Measurements from ENCODE around the gene TEX30.

Gene TEX30

GRCh38 chr13:102742506-102742905 is 31.1 kb downstream of the TEX30 start:
- no peaks in the 10 kb centered on the region for H3K4me1 ChIP-seq (ENCODE audit: control insufficient read depth, low read depth, low read length)
- no peaks in the 10 kb centered on the region for H3K36me3 ChIP-seq (ENCODE audit: control insufficient read depth, low read depth, low read length)
- no peak overlapping the region for H3K27ac ChIP-seq (ENCODE audit: low read length)
- no peak overlapping the region for H3K9ac ChIP-seq (ENCODE audit: low read length)
- no peak overlapping the region for H3K4me3 ChIP-seq (ENCODE audit: low read length)
- H3K27me3 ChIP-seq (ENCODE audit: control insufficient read depth, insufficient read depth, low read length) = no peaks in the 10 kb centered on the region
- peaks cover 11% of the 10 kb centered on the region for H3K9me3 ChIP-seq (ENCODE audit: control insufficient read depth, low read depth, low read length)

GRCh38 chr13:102742101-102742500 is 31.5 kb downstream of the TEX30 start:
- H3K27ac ChIP-seq (ENCODE audit: low read length) = no peak overlapping the region
- peaks cover 11% of the 10 kb centered on the region for H3K9me3 ChIP-seq (ENCODE audit: control insufficient read depth, low read depth, low read length)
- H3K27me3 ChIP-seq (ENCODE audit: control insufficient read depth, insufficient read depth, low read length) = no peaks in the 10 kb centered on the region
- H3K4me1 ChIP-seq (ENCODE audit: control insufficient read depth, low read depth, low read length) = no peaks in the 10 kb centered on the region
- H3K9ac ChIP-seq (ENCODE audit: low read length) = no peak overlapping the region
- no peak overlapping the region for H3K4me3 ChIP-seq (ENCODE audit: low read length)
- H3K36me3 ChIP-seq (ENCODE audit: control insufficient read depth, low read depth, low read length) = no peaks in the 10 kb centered on the region

- H3K9ac ChIP-seq (ENCODE audit: low read length) = no peak overlapping the region
- no peaks in the 10 kb centered on the region for H3K9me3 ChIP-seq (ENCODE audit: control insufficient read depth, low read depth, low read length)
- H3K27ac ChIP-seq (ENCODE audit: low read length) = no peak overlapping the region
- H3K36me3 ChIP-seq (ENCODE audit: control insufficient read depth, low read depth, low read length) = no peaks in the 10 kb centered on the region
- no peaks in the 10 kb centered on the region for H3K4me1 ChIP-seq (ENCODE audit: control insufficient read depth, low read depth, low read length)
- H3K27me3 ChIP-seq (ENCODE audit: control insufficient read depth, insufficient read depth, low read length) = no peaks in the 10 kb centered on the region
- H3K4me3 ChIP-seq (ENCODE audit: low read length) = no peak overlapping the region
Observed at GRCh38 chr13:102729560-102730270, 43.9 kb downstream of the TEX30 start.

GRCh38 chr13:102726430-102726829 is 47.2 kb downstream of the TEX30 start:
- Histone ChIP-seq H3K36me3 (ENCODE audit: control insufficient read depth, low read depth, low read length) (no peaks in the 10 kb centered on the region), H3K9me3 (ENCODE audit: control insufficient read depth, low read depth, low read length) (no peaks in the 10 kb centered on the region), H3K27me3 (ENCODE audit: control insufficient read depth, insufficient read depth, low read length) (no peaks in the 10 kb centered on the region), H3K9ac (ENCODE audit: low read length) (no peak overlapping the region), H3K4me3 (ENCODE audit: low read length) (no peak overlapping the region), H3K27ac (ENCODE audit: low read length) (no peak overlapping the region), H3K4me1 (ENCODE audit: control insufficient read depth, low read depth, low read length) (no peaks in the 10 kb centered on the region)

- Histone ChIP-seq H3K4me1 (ENCODE audit: control insufficient read depth, low read depth, low read length) (no peaks in the 10 kb centered on the region), H3K27ac (ENCODE audit: low read length) (no peak overlapping the region), H3K9ac (ENCODE audit: low read length) (no peak overlapping the region), H3K36me3 (ENCODE audit: control insufficient read depth, low read depth, low read length) (no peaks in the 10 kb centered on the region), H3K9me3 (ENCODE audit: control insufficient read depth, low read depth, low read length) (no peaks in the 10 kb centered on the region), H3K4me3 (ENCODE audit: low read length) (no peak overlapping the region), H3K27me3 (ENCODE audit: control insufficient read depth, insufficient read depth, low read length) (no peaks in the 10 kb centered on the region)
Observed at GRCh38 chr13:102724923-102725322, 48.7 kb downstream of the TEX30 start.

- no peaks in the 10 kb centered on the region for H3K27me3 ChIP-seq (ENCODE audit: control insufficient read depth, insufficient read depth, low read length)
- no peak overlapping the region for H3K4me3 ChIP-seq (ENCODE audit: low read length)
- H3K36me3 ChIP-seq (ENCODE audit: control insufficient read depth, low read depth, low read length) = no peaks in the 10 kb centered on the region
- H3K9ac ChIP-seq (ENCODE audit: low read length) = no peak overlapping the region
- H3K4me1 ChIP-seq (ENCODE audit: control insufficient read depth, low read depth, low read length) = no peaks in the 10 kb centered on the region
- H3K9me3 ChIP-seq (ENCODE audit: control insufficient read depth, low read depth, low read length) = no peaks in the 10 kb centered on the region
- no peak overlapping the region for H3K27ac ChIP-seq (ENCODE audit: low read length)
Observed at GRCh38 chr13:102721800-102722231, 51.8 kb downstream of the TEX30 start.

- Histone ChIP-seq H3K9ac (ENCODE audit: low read length) (no peak overlapping the region), H3K27ac (ENCODE audit: low read length) (no peak overlapping the region), H3K9me3 (ENCODE audit: control insufficient read depth, low read depth, low read length) (no peaks in the 10 kb centered on the region), H3K36me3 (ENCODE audit: control insufficient read depth, low read depth, low read length) (no peaks in the 10 kb centered on the region), H3K27me3 (ENCODE audit: control insufficient read depth, insufficient read depth, low read length) (no peaks in the 10 kb centered on the region), H3K4me3 (ENCODE audit: low read length) (no peak overlapping the region), H3K4me1 (ENCODE audit: control insufficient read depth, low read depth, low read length) (no peaks in the 10 kb centered on the region)
Observed at GRCh38 chr13:102718746-102719145, 54.8 kb downstream of the TEX30 start.
